HG03575 (cell line): ENCODE measurements around the gene ABCB9.
"Not testable (repeated sequence)": the region's sequence is repeated elsewhere in the genome, so short reads cannot be mapped to it uniquely, and the experiment has no call there.

Source experiments
- ATAC-seq: cut with Tn5 transposase; IDR thresholded peaks from one replicate; pipeline ENCODE4 v1.9.1; 2021; ENCODE audit not compliant: unreplicated experiment, insufficient number of reproducible peaks, low FRiP score; ENCODE audit errors: extremely low read depth

Gene ABCB9

DNA sequence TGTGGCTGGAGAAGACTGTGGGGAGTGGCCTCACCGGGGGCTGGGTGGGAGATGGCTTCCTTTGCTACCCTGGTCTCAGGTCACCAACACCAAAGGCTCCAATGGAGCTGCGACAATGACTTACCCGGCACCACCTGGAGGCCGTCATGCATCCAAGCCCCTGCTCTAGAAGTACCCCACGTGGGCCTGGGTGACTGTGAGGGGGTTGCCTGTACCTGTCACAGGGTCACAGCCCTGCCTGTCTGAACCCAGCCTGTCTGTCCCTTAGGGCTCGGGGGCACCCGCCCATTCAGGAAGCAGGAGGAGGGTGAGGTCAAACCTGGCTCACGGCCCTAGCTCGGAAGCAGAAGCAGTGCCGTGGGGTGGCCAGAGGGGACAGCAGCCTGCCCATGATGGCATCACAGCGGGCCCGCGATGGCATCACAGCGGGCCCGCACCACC lies 18.9 kb downstream of the ABCB9 start:
- ATAC-seq: no peak

- no peak for ATAC-seq
Measured at GRCh38 chr12:122946690-122947341, 19.4 kb downstream of the ABCB9 start.

DNA sequence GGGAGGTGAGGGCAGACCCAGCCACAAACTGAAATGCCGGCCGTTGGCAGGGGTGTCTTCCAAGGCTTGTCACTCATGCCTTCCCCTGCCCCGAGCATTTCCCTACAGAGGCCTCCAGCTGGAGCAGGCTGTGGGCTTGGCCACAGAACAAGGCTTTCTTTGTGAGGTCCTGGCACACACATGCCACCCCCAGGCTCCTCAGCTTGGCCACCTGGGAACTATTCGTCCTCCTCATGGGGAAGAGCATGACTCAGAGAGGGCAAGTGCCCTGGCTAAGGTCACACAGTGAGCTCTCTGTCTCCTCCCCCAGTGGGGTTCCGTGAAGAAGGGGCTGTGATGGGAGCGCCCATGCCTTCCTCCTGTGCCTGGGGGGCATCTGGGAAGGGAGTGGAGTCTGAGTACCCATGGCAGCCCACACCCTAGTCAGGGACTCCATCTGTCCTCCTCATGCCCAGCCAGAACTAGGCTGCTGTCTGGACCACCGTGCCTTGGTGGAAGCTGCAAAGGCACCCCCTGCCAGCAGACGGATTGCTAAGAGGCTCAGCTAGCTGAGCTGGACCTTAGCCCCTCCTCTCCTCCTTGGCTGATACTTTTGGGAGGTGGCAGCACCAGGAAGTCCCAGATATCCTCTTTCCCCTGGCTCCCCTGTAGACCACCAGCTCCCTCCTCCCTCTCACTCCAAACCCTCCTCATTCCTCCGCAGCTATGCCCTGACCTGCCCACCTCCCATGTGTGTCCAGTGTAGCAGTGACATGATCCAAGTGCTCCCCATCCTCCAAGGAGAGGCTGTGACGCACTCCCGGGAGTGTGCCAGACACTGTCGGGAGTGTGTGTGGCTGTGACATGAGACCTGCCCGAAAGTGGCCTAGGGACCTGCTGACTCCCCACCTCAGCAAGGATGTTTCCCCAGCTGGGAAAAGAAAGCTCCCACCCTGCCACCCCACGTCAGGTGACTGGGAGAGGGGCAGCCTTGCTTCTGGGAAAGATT lies 21.4 kb downstream of the ABCB9 start:
- ATAC-seq: no peak

- no peak for ATAC-seq
Measured at GRCh38 chr12:122943196-122943595, 23.1 kb downstream of the ABCB9 start.

DNA sequence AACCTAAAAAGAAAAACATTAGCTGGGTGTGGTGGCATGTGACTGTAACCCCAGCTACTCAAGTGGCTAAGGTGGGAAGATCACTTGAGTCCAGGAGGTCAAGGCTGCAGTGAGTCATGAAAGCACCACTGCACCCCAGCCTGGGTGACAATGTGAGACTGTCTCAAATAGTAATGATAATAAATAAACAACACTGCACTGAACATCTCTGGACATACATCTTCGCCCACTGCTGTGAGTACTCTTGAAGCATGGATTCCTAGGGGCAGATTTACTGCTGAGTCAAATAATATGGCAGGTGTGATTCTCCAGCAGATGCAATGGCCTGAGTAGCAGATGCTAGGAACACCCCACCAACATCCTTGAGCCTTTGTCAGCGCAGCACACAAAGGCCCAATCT lies 23.6 kb downstream of the ABCB9 start:
- ATAC-seq: no peak

GRCh38 chr12:122941351-122941750 lies 24.9 kb downstream of the ABCB9 start:
- ATAC-seq: not testable (repeated sequence)

DNA sequence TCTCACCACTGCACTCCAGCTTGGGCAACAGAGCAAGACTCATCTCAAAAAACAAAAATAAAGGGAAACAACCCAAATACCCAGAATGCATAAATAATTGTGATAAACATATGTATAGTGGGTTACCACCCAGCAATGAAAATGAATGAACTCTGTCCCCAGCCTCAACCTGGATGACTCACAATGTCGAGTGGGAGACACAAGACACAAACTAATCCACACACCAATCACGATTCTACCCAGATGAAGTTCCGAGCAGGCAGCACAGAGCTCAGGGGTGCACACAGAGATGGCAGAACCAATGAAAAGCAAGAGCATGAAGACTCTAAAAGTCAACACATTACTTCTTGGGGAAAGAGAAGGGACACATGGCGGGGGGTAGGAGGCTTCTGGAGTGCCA lies 27.1 kb downstream of the ABCB9 start:
- ATAC-seq: no peak

DNA sequence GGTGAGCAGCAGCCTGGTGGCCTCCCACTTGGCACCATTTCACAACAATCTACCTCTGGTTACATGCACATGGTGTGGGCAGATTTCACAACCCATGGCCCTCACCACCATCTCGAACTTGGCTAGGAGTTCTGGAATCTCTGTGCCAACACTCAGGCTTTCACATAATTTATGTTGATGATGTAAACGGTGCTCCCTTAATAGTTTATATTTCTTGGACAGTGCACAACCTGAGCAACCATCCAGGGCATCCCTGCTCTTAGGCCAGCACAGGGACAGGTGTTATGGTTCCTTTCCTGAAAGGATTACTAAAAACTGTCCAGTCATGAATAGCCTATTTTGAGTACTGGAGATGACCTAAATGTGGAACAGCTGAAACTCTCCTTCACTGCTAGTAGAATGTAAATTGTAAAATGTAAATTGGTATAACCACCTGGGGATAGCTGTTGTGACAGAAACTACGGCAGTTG lies 28.6 kb downstream of the ABCB9 start:
- no peak for ATAC-seq

DNA sequence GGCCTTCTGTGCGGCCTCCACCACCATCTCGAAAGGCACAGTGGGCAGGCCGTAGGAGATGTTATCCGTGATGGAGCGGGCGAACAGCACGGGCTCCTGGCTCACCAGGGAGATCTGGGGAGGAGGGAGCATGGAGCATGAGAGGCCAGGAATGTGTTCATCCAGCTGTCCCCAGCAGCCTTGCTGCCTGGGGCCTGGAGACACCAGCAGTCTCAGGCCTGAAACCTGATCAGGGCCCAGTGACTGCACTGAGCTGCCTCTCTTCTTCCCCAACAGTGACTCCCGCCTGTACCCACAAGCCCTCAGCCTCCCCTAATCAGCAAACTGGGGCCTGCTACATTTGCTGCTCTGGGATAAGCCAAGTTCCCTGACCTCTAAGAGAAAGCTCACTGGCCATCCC lies 30.9 kb downstream of the ABCB9 start:
- ATAC-seq: no peak

DNA sequence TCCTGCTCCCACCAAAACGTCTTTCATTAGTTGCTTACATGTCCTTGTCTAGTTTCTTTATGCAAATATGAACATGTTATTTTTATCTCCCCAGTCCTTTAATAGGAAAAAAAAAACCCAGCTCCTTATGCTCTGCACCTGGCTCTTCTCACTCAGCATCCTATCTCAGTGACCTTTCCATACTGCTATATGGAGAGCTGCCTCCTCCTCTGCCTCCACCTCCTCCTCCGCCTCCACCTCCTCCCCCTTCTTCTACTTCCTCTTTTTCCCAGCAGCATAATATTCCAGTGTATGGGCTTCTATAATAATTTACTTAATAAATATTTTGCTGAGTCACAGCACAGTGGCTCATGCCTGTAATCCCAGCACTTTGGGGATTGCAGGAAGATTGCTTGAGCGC lies 31.5 kb downstream of the ABCB9 start:
- no peak for ATAC-seq

GRCh38 chr12:122932207-122932606 lies 34.1 kb downstream of the ABCB9 start:
- no peak for ATAC-seq

DNA sequence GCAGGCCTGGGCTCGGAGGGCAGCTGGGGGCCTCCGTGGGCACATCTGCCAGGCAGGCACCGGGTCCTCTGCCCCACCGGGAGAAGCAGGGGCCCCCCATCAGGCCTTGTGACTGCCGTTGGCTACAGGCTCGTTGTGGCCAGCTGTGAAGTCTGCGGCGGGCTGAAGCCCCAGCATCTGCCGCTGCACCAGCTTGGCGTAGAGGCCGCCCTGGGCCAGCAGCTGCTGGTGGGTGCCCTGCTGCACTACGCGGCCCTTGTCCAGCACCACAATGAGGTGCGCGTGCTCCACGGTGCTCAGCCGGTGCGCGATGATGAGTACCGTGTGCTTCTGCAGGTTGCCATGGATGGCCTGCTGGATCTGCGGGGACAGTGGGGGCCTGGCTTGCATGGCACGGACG lies 36.5 kb downstream of the ABCB9 start:
- ATAC-seq: no peak

- no peak for ATAC-seq
Measured at GRCh38 chr12:122929148-122929538, 37.1 kb downstream of the ABCB9 start.

- no peak for ATAC-seq
Measured at GRCh38 chr12:122928404-122929147, 37.7 kb downstream of the ABCB9 start.

DNA sequence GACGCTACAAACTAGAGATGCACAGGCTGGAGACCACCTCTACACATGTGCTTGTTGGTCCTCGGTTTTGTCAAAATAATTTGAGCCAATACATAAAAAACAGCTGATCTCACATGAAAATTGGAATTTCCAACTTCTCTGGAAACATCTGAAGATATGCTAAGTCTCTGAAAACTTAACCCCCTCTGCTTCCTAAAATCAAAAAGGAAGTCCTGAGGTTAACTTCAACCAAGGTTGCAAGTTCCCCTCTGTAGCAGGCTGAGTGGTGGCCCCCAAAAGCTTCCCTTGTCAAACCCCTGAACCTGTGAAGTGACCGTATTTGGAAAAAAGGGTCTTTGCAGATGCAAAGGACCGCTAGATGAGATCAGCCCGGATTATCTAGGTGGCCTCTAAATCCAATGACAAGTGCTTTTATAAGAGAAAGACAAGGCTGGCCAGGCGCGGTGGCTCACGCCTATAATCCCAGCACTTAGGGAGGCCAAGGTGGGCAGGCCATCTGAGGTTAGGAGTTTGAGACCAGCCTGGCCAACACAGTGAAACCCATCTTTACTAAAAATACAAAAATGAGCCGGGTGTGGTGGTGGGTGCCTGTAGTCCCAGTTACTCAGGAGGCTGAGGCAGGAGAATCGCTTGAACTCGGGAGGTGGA lies 38.4 kb downstream of the ABCB9 start:
- no peak for ATAC-seq

GRCh38 chr12:122921917-122922316 lies 44.3 kb downstream of the ABCB9 start:
- no peak for ATAC-seq

GRCh38 chr12:122920687-122921086 lies 45.6 kb downstream of the ABCB9 start:
- no peak for ATAC-seq

DNA sequence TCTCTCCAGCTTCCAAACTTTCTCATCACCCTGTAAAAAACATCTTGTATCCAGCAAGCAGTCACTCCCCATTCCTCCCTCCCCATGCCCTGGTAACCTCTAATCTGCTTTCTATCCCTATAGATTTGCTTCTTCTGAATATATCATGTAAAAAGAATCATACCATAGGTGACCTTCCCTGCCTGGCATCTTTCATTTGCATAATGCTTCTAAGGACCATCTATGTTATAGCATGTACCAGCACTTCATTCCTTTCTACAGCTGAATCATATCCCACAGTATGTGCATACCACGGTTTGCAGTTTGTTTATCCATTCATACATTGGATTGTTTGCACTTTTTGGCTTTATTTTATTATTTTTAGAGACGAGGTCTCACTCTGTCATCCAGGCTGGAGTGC lies 47.4 kb downstream of the ABCB9 start:
- ATAC-seq: no peak

- ATAC-seq: no peak
Measured at GRCh38 chr12:122917507-122918121, 48.6 kb downstream of the ABCB9 start.
